ENCODE data around the gene SPNS2.

The SPNS2 gene

GRCh38 chr17:4490109-4490591, 8.5 kb upstream of the SPNS2 start:
- Histone ChIP-seq H3K9me3 (ENCODE audit: severe bottlenecking) (no peaks in the 10 kb centered on the region), H3K36me3 (ENCODE audit: low read depth) (no peaks in the 10 kb centered on the region), H3K4me1 (ENCODE audit: insufficient read depth, poor library complexity, severe bottlenecking) (no peaks in the 10 kb centered on the region), H3K27ac (ENCODE audit: poor library complexity, severe bottlenecking) (no peak overlapping the region), H3K4me3 (ENCODE audit: severe bottlenecking) (no peak overlapping the region), H3K27me3 (ENCODE audit: insufficient read depth, poor library complexity, severe bottlenecking) (no peaks in the 10 kb centered on the region)
- DNase-seq (ENCODE audit: low spot score) (no peak), ATAC-seq (ENCODE audit: low read depth) (no peak)
- TF ChIP-seq CTCF (IDR thresholded peaks at IDR 0.05; ENCODE audit: poor library complexity, severe bottlenecking) = no peak

GRCh38 chr17:4490637-4491061, 8.0 kb upstream of the SPNS2 start:
- Histone ChIP-seq H3K27ac (ENCODE audit: poor library complexity, severe bottlenecking) (no peak overlapping the region), H3K27me3 (ENCODE audit: insufficient read depth, poor library complexity, severe bottlenecking) (no peaks in the 10 kb centered on the region), H3K36me3 (ENCODE audit: low read depth) (no peaks in the 10 kb centered on the region), H3K4me1 (ENCODE audit: insufficient read depth, poor library complexity, severe bottlenecking) (no peaks in the 10 kb centered on the region), H3K4me3 (ENCODE audit: severe bottlenecking) (no peak overlapping the region), H3K9me3 (ENCODE audit: severe bottlenecking) (no peaks in the 10 kb centered on the region)
- no peak for TF ChIP-seq CTCF (IDR thresholded peaks at IDR 0.05; ENCODE audit: poor library complexity, severe bottlenecking)
- DNase-seq (ENCODE audit: low spot score) (no peak), ATAC-seq (ENCODE audit: low read depth) (no peak)

GRCh38 chr17:4492721-4493561, 5.7 kb upstream of the SPNS2 start:
- no peak for TF ChIP-seq CTCF (IDR thresholded peaks at IDR 0.05; ENCODE audit: poor library complexity, severe bottlenecking)
- ATAC-seq (ENCODE audit: low read depth) (peak; percentile 55), DNase-seq (ENCODE audit: low spot score) (no peak)
- Histone ChIP-seq H3K9me3 (ENCODE audit: severe bottlenecking) (no peaks in the 10 kb centered on the region), H3K36me3 (ENCODE audit: low read depth) (no peaks in the 10 kb centered on the region), H3K27me3 (ENCODE audit: insufficient read depth, poor library complexity, severe bottlenecking) (peaks cover under 1% of the 10 kb centered on the region), H3K4me1 (ENCODE audit: insufficient read depth, poor library complexity, severe bottlenecking) (peaks cover 6% of the 10 kb centered on the region), H3K27ac (ENCODE audit: poor library complexity, severe bottlenecking) (no peak overlapping the region), H3K4me3 (ENCODE audit: severe bottlenecking) (no peak overlapping the region)

- Histone ChIP-seq H3K9me3 (ENCODE audit: severe bottlenecking) (no peaks in the 10 kb centered on the region), H3K27ac (ENCODE audit: poor library complexity, severe bottlenecking) (no peak overlapping the region), H3K4me3 (ENCODE audit: severe bottlenecking) (no peak overlapping the region), H3K36me3 (ENCODE audit: low read depth) (no peaks in the 10 kb centered on the region), H3K4me1 (ENCODE audit: insufficient read depth, poor library complexity, severe bottlenecking) (peaks cover 7% of the 10 kb centered on the region), H3K27me3 (ENCODE audit: insufficient read depth, poor library complexity, severe bottlenecking) (peaks cover 23% of the 10 kb centered on the region)
- no peak for TF ChIP-seq CTCF (IDR thresholded peaks at IDR 0.05; ENCODE audit: poor library complexity, severe bottlenecking)
- DNase-seq (ENCODE audit: low spot score) (no peak), ATAC-seq (ENCODE audit: low read depth) (peak; percentile 41)
Observed at GRCh38 chr17:4497101-4497824, 1.4 kb upstream of the SPNS2 start.
